ENCODE results near the gene PTPN12.

DNA sequence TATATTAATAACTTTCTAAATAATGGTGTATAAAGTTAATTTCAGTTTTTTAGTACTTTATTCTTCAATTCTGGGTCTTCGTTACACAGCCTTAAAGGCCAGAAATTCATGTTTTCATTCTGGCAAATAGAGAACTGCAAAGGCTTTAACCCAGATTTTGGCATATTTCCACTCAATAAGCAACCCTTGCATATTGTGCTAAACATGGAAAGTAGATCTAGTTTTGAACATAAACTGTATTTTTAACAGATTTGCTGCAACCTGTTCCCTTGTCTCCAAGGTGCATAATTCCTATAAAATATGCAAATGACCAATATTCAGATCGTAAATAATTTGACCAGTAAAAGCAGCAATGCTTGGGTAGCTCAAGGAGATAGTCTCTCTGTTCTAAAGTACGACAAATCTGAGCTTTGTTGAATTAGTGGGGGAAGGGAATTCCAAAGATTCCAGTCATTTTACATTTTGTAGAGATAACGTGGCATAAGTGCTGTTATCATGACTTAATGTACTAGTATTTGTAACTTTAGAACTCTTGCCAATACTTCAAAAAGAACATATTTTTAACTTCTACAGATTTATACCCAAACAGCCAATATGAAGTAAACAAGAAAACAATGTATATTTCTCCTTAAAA is 112.7 kb downstream of the PTPN12 start:
- TF ChIP-seq GATA2 (IDR thresholded peaks at IDR 0.05; ENCODE audit: low read depth, low read length), result no peak
- TF ChIP-seq GATA3 (IDR thresholded peaks at IDR 0.05; ENCODE audit: low read depth, low read length), result no peak

All from SH-SY5Y (cell line).